ENCODE results near the gene STARD10. TPM values are rescaled to one million over a fixed set of nuclear protein-coding genes. Genes with fewer than 3 reads are reported as not detected.

The STARD10 gene, protein sequence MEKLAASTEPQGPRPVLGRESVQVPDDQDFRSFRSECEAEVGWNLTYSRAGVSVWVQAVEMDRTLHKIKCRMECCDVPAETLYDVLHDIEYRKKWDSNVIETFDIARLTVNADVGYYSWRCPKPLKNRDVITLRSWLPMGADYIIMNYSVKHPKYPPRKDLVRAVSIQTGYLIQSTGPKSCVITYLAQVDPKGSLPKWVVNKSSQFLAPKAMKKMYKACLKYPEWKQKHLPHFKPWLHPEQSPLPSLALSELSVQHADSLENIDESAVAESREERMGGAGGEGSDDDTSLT
- total RNA-seq = 126 TPM
- long read RNA-seq, transcript STARD10-217 (3 exons, 506 nt) = minor isoform, 42 of 251 reads
- long read RNA-seq, transcript STARD10-220 (7 exons, 1,085 nt) = minor isoform, 9 of 251 reads
- long read RNA-seq, transcript STARD10-210 (7 exons, 1,100 nt) = major isoform, 144 of 251 reads
- long read RNA-seq, partial matches to known transcripts = 25 of 251 reads
- long read RNA-seq, other reads (novel, unspliced or antisense) = 27 of 251 reads

DNA sequence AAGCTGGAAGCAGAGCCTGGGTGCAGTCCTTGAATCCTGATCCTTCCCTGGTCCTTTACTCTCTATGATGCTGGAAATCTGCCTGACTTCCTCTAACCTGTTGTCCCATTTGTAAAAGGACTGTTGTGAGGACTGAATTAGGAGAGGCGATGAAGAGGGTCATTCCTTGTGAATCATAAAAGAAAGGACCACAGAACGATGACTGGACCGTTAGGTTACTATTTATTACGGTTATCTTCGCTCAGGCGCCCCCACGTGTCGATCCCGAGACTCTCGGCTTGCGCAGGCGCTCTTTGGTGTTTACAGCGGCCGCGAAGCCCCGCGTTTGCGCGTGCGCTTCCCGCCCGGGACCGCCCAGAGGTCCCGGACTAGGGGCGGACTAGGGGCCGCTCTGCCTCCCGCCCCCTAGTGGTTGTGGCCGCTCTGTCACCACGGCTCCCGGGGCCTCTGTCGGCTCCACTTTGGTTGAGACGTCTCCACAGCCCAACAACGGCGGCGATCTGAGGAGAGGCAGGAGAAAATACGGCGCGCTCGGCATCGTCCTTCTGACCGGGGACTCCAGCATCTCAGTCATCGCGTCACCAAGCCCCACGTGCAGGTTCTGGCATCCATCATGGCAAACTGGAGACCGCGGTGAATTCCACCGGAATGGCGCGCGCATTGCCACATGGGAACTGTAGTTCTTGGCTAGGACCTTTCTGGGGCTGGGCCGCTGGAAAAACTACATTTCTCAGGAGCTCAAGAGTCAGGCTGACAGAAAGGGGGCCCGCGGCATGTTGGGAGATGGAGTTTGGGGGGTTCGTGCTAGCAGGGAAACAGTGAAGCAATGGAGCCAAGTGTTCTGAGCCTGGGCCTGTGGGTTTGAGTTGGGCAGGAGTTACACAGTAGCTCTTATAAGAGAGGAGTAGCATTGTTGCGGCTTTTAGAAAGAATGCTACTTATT lies at the start of gene STARD10:
Gene STARD10 (minus strand): TSS at position 623 of the 943 bp plus-strand sequence. CDS start 12,866 bp downstream, outside the sequence.
- peaks cover 41% of the 10 kb centered on the region for H3K4me1 ChIP-seq
- peak within 1 kb of the TSS; percentile 79 for H3K27ac ChIP-seq
- intact Hi-C loops (cut with DNase I) = loop anchor here (10.0 kb wide), 1 partner anchor 59 kb away; no protein-coding TSS in a partner anchor
- DNase-seq (peak; percentile 97), ATAC-seq (peak; percentile 98)
- TF ChIP-seq, protein P1, sequence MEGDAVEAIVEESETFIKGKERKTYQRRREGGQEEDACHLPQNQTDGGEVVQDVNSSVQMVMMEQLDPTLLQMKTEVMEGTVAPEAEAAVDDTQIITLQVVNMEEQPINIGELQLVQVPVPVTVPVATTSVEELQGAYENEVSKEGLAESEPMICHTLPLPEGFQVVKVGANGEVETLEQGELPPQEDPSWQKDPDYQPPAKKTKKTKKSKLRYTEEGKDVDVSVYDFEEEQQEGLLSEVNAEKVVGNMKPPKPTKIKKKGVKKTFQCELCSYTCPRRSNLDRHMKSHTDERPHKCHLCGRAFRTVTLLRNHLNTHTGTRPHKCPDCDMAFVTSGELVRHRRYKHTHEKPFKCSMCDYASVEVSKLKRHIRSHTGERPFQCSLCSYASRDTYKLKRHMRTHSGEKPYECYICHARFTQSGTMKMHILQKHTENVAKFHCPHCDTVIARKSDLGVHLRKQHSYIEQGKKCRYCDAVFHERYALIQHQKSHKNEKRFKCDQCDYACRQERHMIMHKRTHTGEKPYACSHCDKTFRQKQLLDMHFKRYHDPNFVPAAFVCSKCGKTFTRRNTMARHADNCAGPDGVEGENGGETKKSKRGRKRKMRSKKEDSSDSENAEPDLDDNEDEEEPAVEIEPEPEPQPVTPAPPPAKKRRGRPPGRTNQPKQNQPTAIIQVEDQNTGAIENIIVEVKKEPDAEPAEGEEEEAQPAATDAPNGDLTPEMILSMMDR (IDR thresholded peaks at IDR 0.05) = peak; percentile 98
- no peaks in the 10 kb centered on the region for H3K36me3 ChIP-seq
- H3K9me3 ChIP-seq = no peaks in the 10 kb centered on the region
- peak within 1 kb of the TSS; percentile 70 for H3K4me3 ChIP-seq
- H3K27me3 ChIP-seq (ENCODE audit: low read depth) = no peaks in the 10 kb centered on the region

DNA sequence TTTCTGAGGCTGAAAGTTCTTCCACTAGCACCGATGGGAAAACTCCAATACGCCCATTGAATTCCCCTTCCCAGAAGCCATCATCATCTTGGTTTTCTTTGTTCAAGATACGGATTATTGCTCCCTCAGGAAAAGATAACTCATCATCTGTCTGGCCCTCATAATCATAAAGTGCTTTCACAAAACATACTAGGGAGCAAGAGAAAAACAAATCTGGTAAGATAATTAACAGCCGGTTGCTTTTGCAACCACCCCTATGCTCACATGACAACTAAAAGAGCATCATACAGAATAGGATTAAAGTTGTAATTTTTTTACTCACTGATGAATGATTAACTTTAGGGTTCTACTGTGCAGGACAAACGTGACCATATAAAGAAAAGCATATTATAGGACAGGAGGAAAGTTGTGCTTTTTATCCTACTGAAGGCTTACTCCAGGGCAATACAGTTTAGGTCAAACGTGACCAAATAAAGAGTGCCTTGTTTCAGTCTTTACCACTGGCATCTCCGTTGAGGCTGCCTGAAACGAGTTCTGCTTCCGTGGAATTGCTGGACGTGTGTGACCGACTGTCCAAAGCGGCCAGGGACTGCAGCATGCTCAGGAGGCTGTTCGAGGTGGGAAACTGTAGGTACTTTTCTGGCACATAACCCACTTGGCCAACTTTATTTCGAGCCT lies 48.9 kb upstream of the STARD10 start:
- H3K9me3 ChIP-seq = no peaks in the 10 kb centered on the region
- H3K36me3 ChIP-seq = peaks cover 68% of the 10 kb centered on the region
- TF ChIP-seq, protein P1 (IDR thresholded peaks at IDR 0.05) = no peak
- ATAC-seq (no peak), DNase-seq (no peak)
- intact Hi-C loops (cut with DNase I) = no loop called here
- no peak overlapping the region for H3K27ac ChIP-seq
- H3K4me1 ChIP-seq = no peaks in the 10 kb centered on the region
- H3K4me3 ChIP-seq = no peak overlapping the region
- no peaks in the 10 kb centered on the region for H3K27me3 ChIP-seq (ENCODE audit: low read depth)

DNA sequence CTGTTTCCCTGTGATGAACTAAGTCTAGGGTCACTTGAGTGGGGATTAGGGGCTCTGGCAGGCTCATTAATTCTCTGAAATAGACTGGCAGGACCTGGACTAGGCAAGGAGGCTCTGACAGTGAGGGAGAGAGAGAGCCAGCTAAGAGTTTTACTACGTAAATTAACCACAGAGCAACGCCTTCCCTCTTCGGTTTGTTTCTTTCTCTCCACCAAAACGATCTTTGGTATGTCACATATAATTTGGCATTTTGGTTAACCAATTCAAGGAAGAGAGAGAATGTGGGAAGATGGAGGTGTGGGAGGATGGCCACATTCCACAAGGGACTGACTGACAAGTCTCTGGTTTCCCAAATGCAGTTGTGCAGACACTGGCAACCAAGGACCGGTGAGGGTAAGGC lies 48.3 kb upstream of the STARD10 start:
- ATAC-seq (no peak), DNase-seq (no peak)
- Histone ChIP-seq H3K9me3 (no peaks in the 10 kb centered on the region), H3K36me3 (peaks cover 74% of the 10 kb centered on the region), H3K4me3 (no peak overlapping the region), H3K27ac (no peak overlapping the region), H3K4me1 (no peaks in the 10 kb centered on the region), H3K27me3 (ENCODE audit: low read depth) (no peaks in the 10 kb centered on the region)
- TF ChIP-seq, protein P1 (IDR thresholded peaks at IDR 0.05) = no peak
- intact Hi-C loops (cut with DNase I) = no loop called here

DNA sequence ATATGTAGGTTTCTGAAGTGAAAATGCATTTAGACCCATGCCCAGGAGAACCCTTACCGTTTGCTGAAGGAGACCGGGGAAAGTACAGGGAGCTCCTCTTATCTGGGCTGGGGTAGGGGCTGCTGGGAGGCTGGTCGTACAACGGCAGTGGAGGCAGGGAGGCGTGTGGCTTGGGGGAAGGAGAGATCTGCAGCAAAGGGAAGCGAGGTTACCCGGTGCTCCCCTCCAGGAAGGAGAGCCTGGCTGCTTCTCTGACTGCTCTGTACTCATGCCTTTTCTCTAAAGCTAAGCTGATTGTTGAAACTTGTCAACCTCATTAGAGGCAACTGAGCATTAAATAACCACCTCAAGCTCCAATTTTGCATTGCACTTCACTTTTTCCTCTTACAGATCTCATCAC lies 47.5 kb upstream of the STARD10 start:
- peaks cover 74% of the 10 kb centered on the region for H3K36me3 ChIP-seq
- no peaks in the 10 kb centered on the region for H3K27me3 ChIP-seq (ENCODE audit: low read depth)
- no peaks in the 10 kb centered on the region for H3K9me3 ChIP-seq
- H3K4me3 ChIP-seq = no peak overlapping the region
- H3K27ac ChIP-seq = no peak overlapping the region
- peaks cover 4% of the 10 kb centered on the region for H3K4me1 ChIP-seq
- no peak for DNase-seq
- intact Hi-C loops (cut with DNase I) = no loop called here
- TF ChIP-seq, protein P1 (IDR thresholded peaks at IDR 0.05) = no peak
- ATAC-seq = no peak

DNA sequence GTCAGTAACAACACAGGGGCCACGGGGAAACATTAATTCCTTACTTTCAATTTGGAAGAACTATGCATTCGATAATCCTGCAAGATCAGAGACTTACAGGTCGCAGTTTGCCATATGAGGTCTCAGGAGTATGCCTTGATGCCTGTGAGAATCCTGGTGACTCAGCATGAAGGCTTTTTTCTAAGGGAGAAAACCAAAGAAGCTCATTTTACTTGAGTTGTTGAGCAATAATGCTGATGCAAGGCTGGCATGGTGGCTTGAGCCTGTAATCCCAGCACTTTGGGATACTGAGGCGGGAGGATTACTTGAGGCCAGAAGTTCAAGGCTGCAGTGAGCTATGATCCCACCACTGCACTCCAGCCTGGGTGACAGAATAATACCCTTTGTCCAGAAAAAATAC lies 46.9 kb upstream of the STARD10 start:
- ATAC-seq = no peak
- Histone ChIP-seq H3K36me3 (peaks cover 74% of the 10 kb centered on the region), H3K27ac (no peak overlapping the region), H3K4me1 (peaks cover 9% of the 10 kb centered on the region), H3K9me3 (no peaks in the 10 kb centered on the region), H3K27me3 (ENCODE audit: low read depth) (no peaks in the 10 kb centered on the region), H3K4me3 (no peak overlapping the region)
- no peak for DNase-seq
- intact Hi-C loops (cut with DNase I) = no loop called here
- TF ChIP-seq, protein P1 (IDR thresholded peaks at IDR 0.05) = no peak

Data from lower lobe of right lung (tissue), 2 donors.